Psoas muscle (tissue), 8 donors: ENCODE measurements around the gene PRKN. TPM values are rescaled to one million over a fixed set of nuclear protein-coding genes. Genes with fewer than 3 reads are reported as not detected.

Source experiments
- ATAC-seq, 4 donors: fragments of 200-7000 bp; cut with Tn5 transposase; one replicate each; pipeline ENCODE4 v1.9.1; 2020; ENCODE audit warnings: moderate library complexity in 3 of 4, mild to moderate bottlenecking in 2 of 4
- DNase-seq, 2 donors: peaks; one replicate each; pipeline ENCODE4 v3.0.0-alpha.2; 2020
- H3K27ac ChIP-seq: fragments of 200-600 bp; one replicate; pipeline ENCODE4 v1.8.0; 2022
- H3K27me3 ChIP-seq, 3 donors: fragments of 200-600 bp in 1 of 3; one replicate each; pipeline versions ENCODE4 v1.6.1 to v1.8.0; 2013 to 2022; ENCODE audit warnings: low read length in 2 of 3, mild to moderate bottlenecking in 2 of 3, moderate library complexity in 1 of 3; ENCODE audit not compliant: insufficient read depth in 3 of 3
- H3K36me3 ChIP-seq, 2 donors: fragments of 200-600 bp in 1 of 2; one replicate each; pipeline versions ENCODE4 v1.6.1 to v1.8.0; 2013 to 2022; ENCODE audit warnings: low read depth in 1 of 2, mild to moderate bottlenecking in 1 of 2, moderate library complexity in 1 of 2; ENCODE audit not compliant: insufficient read depth in 1 of 2
- H3K4me1 ChIP-seq: fragments of 200-600 bp; one replicate; pipeline ENCODE4 v1.8.0; 2022
- H3K4me3 ChIP-seq: fragments of 200-600 bp; one replicate; pipeline ENCODE4 v1.8.0; 2022; ENCODE audit warnings: mild to moderate bottlenecking
- H3K9me3 ChIP-seq: fragments of 200-600 bp; one replicate; pipeline ENCODE4 v1.8.0; 2022
- WGBS, 3 donors: extraction: QIAGEN DNeasy Blood & Tissue Kit; methylation state at CpG; one replicate each; pipeline versions ENCODE4 v1.1.6 to v1.1.7; 2013; 5-methylcytosine and 5-hydroxymethylcytosine counted together
- intact Hi-C, 2 donors: fragments of 100-400 bp; cut with DNase I; formaldehyde crosslinking; loops; one replicate each; pipeline versions ENCODE4 v1.11.0 to v1.14.2; 2022
- polyA plus RNA-seq, 3 donors: library from polyadenylated mRNA; stranded (reverse); fragments of 200-250 nt; gene quantifications; one replicate each; pipeline ENCODE4 v1.2.3, GENCODE V29; 2013
- total RNA-seq, 4 donors: library from RNA; stranded (reverse); fragmentation: NEBNext Ultra II Directional in 2 of 4; extraction: Animal tissue kit (Norgen Biotek cat#: 25700) in 2 of 4; gene quantifications; one replicate each; pipeline versions ENCODE4 v1.2.1 to v1.2.4, GENCODE V29; 2021 to 2023
- TF ChIP-seq, protein P1 (sequence below): fragments of 200-600 bp; IDR thresholded peaks from one replicate; pipeline ENCODE4 v1.8.0; 2022; ENCODE audit warnings: antibody characterized with exemption
- donor health status: healthy with polysubstance abuse.
- donor health status: DM: no; HTN: no; CAD: no; lungs with moderate emphysema.
- donor health status: Bipolar disorder and iron deficiency.
- donor health status: healthy.
- donor health status: DM: yes; HTN: yes; CAD: no.
- donor health status: DM: no; HTN: no; CAD: no.
- donor health status: DM: no; HTN: no; CAD: no.
- donor health status: DM: yes; HTN: yes; CAD: no.

PRKN gene
- total and polyA plus RNA-seq, 7 donors: 1.5 to 19.5 (median 11.7) TPM

DNA sequence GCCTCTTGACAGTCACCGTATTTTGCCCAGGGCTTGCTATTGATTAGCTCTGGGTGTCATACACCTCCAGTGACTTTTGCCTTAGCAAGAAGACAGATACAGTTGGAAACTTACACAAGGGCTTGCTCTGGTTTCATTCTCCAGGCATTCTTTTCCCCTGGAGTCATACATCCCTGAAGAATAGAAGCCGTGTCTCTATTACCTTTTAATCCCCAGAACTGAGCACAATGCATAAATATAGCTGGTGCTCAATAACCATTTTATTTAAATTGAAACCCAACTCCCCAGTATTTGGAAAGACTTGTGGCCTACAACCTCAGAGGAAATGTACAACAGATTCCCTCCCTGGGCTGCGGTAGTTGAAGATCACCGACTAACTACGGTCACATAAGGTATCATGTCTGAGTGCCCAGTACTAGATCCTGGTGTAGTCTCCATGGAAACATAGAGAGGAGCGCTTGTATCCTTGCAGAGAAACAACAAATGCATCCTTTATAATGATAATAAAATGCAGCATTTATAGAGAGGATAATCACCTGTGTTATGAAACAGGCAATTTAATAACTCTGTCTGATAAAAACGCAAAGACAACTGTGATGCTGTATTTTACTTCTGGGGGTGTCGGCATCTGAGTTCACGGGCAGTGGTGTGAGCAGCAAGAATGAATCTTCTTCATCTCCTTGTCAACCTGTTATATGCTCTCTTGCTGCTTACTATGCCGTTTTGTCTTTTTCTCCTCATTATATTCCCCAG lies 1052.5 kb downstream of the PRKN start:
- intact Hi-C loops: no loop called here
- peak; percentile 72 to 84 (median 78) for ATAC-seq
- WGBS, 3 donors: 67 to 74% (median 72%) methylated on average over 10 of the region's 10 CpGs
- no peak for DNase-seq
- Histone ChIP-seq H3K4me1 (no peaks in the 10 kb centered on the region), H3K36me3 (no peaks in the 10 kb centered on the region), H3K27ac (no peak overlapping the region), H3K27me3 (no peaks in the 10 kb centered on the region), H3K9me3 (no peaks in the 10 kb centered on the region), H3K4me3 (no peak overlapping the region)
- TF ChIP-seq, protein P1, sequence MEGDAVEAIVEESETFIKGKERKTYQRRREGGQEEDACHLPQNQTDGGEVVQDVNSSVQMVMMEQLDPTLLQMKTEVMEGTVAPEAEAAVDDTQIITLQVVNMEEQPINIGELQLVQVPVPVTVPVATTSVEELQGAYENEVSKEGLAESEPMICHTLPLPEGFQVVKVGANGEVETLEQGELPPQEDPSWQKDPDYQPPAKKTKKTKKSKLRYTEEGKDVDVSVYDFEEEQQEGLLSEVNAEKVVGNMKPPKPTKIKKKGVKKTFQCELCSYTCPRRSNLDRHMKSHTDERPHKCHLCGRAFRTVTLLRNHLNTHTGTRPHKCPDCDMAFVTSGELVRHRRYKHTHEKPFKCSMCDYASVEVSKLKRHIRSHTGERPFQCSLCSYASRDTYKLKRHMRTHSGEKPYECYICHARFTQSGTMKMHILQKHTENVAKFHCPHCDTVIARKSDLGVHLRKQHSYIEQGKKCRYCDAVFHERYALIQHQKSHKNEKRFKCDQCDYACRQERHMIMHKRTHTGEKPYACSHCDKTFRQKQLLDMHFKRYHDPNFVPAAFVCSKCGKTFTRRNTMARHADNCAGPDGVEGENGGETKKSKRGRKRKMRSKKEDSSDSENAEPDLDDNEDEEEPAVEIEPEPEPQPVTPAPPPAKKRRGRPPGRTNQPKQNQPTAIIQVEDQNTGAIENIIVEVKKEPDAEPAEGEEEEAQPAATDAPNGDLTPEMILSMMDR: no peak

DNA sequence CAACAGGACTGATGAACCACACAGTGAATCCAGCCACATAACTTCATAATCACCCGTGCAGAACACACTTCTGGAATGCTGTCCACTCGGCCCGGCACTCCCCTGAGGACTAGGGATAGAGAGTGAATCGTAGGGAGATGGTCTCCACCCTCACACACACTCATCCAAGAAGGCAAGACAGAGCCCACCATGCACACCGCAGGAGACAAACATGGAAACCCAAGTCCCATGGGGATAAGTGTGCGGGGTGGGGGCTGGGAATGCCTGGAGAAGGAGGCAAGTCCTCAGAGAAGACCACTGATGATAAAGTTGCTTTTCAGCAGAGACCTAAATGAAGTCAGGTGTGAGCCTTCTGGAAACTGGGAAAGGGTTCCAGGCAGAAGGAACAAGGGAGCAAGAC lies 1054.5 kb downstream of the PRKN start:
- TF ChIP-seq, protein P1: no peak
- Histone ChIP-seq H3K4me3 (no peak overlapping the region), H3K36me3 (no peaks in the 10 kb centered on the region), H3K4me1 (no peaks in the 10 kb centered on the region), H3K9me3 (no peaks in the 10 kb centered on the region), H3K27me3 (no peaks in the 10 kb centered on the region), H3K27ac (no peak overlapping the region)
- intact Hi-C loops: no loop called here
- DNase-seq: no peak
- WGBS, 3 donors: 56 to 62% (median 59%) methylated on average over 6 of the region's 6 CpGs
- ATAC-seq: no peak

DNA sequence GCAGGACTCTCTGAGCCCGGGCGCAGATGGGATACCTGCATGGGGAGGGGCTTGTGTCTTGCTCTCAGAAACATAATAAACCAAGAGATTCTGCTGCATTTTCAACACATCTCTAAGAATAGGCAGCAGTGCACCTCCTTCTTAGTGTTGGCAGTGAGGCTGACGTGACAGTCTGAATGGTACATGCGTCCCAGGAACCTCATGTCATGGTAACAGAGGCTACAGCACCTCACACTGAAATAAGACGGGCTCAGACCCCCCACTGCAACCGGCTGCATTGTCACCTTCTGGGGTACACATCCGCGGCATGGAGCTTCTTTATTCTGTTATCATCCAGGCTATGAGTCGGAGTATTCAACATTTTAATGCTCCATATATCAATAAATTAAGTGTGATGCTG lies 1056.4 kb downstream of the PRKN start:
- WGBS, 3 donors: 88 to 95% (median 93%) methylated on average over 9 of the region's 9 CpGs
- H3K4me3 ChIP-seq: no peak overlapping the region
- H3K27me3 ChIP-seq: no peaks in the 10 kb centered on the region
- H3K9me3 ChIP-seq: no peaks in the 10 kb centered on the region
- intact Hi-C loops: no loop called here
- H3K36me3 ChIP-seq: no peaks in the 10 kb centered on the region
- H3K4me1 ChIP-seq: no peaks in the 10 kb centered on the region
- DNase-seq (no peak), ATAC-seq (no peak)
- TF ChIP-seq, protein P1: no peak
- no peak overlapping the region for H3K27ac ChIP-seq

DNA sequence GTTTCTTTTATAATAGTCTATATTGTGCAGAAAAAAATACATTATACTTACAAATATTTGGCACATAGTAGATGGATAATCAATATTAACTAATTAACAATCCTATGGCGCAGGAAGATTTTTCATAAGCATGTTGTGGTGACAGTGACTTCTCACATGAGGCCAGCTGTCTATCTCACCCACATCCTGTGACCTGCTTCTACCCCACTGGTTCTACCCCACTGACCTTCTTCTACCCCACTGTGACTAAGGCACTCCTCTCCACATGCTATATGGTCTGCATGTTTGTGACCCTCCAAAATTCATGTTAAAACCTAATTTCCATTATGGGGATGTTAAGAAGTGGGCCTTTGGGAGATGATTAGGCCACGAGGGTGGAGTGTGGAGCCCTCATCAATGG lies 1058.9 kb downstream of the PRKN start:
- H3K27ac ChIP-seq: no peak overlapping the region
- no peaks in the 10 kb centered on the region for H3K4me1 ChIP-seq
- WGBS, 3 donors: 88 to 97% (median 94%) methylated on average over 2 of the region's 2 CpGs
- DNase-seq: no peak
- H3K4me3 ChIP-seq: no peak overlapping the region
- H3K36me3 ChIP-seq: no peaks in the 10 kb centered on the region
- no peaks in the 10 kb centered on the region for H3K27me3 ChIP-seq
- ATAC-seq: no peak
- intact Hi-C loops: no loop called here
- TF ChIP-seq, protein P1: no peak
- no peaks in the 10 kb centered on the region for H3K9me3 ChIP-seq

DNA sequence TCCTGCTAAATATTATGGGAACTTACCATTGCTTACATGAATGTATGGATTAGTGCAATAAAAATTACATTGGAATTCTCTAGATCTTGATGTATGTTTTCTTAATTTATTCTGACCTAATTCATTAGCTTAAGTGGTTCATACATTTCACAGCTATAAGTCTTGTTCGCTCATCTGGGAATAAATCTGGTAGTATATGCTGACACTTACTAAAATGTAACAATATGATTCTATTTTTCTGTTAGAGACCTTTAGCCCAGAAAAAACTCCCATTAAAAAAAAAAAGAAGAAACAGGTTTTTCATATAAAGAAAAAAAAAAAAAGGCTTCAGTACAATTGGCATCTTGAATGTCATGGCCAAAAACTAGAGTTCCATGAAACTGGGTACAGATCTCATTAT lies 1059.6 kb downstream of the PRKN start:
- no peak overlapping the region for H3K4me3 ChIP-seq
- 94 to 100% (median 98%) methylated on average over 1 of the region's 1 CpG for WGBS, 3 donors
- intact Hi-C loops: no loop called here
- no peaks in the 10 kb centered on the region for H3K36me3 ChIP-seq
- no peaks in the 10 kb centered on the region for H3K9me3 ChIP-seq
- H3K27me3 ChIP-seq: no peaks in the 10 kb centered on the region
- H3K4me1 ChIP-seq: no peaks in the 10 kb centered on the region
- H3K27ac ChIP-seq: no peak overlapping the region
- DNase-seq (no peak), ATAC-seq (no peak)
- TF ChIP-seq, protein P1: no peak
